Lung (tissue), 12 donors: Measurements from ENCODE around the gene XXYLT1. TPM values are rescaled to one million over a fixed set of nuclear protein-coding genes. Genes with fewer than 3 reads are reported as not detected.

ENCODE experiments used
- ATAC-seq: fragments of 200-7000 bp; cut with Tn5 transposase; one replicate; pipeline ENCODE4 v1.9.1; 2020; ENCODE audit warnings: moderate number of reproducible peaks; ENCODE audit not compliant: insufficient read depth, low FRiP score
- DNase-seq, 3 donors: peaks; one replicate each; pipeline ENCODE4 v3.0.0-alpha.2; 2013 to 2017
- H3K27ac ChIP-seq, 2 donors: one replicate each; pipeline ENCODE4 v1.5.1; 2013; ENCODE audit warnings: mild to moderate bottlenecking in 2 of 2, moderate library complexity in 2 of 2, control low read depth in 1 of 2, inconsistent platforms in 1 of 2, low read depth in 1 of 2, low read length in 1 of 2
- H3K27me3 ChIP-seq, 3 donors: one replicate each; pipeline ENCODE4 v1.5.1; 2013; ENCODE audit warnings: low read length in 2 of 3; ENCODE audit not compliant: control insufficient read depth in 3 of 3, insufficient read depth in 3 of 3
- H3K36me3 ChIP-seq, 4 donors: one replicate each; pipeline ENCODE4 v1.5.1; 2013; ENCODE audit warnings: low read length in 4 of 4, mild to moderate bottlenecking in 1 of 4, moderate library complexity in 1 of 4; ENCODE audit not compliant: control insufficient read depth in 4 of 4, insufficient read depth in 4 of 4
- H3K4me1 ChIP-seq, 5 donors: one replicate each; pipeline ENCODE4 v1.5.1; 2013; ENCODE audit warnings: low read length in 5 of 5, mild to moderate bottlenecking in 2 of 5, moderate library complexity in 1 of 5; ENCODE audit not compliant: control insufficient read depth in 5 of 5, insufficient read depth in 5 of 5
- H3K4me3 ChIP-seq: one replicate; pipeline ENCODE4 v1.5.1; 2013; ENCODE audit warnings: mild to moderate bottlenecking, control low read depth, moderate library complexity
- H3K9ac ChIP-seq, 2 donors: one replicate each; pipeline ENCODE4 v1.5.1; 2013; ENCODE audit warnings: low read length in 2 of 2, control low read depth in 1 of 2; ENCODE audit not compliant: insufficient read depth in 1 of 2
- H3K9me3 ChIP-seq, 4 donors: one replicate each; pipeline ENCODE4 v1.5.1; 2013; ENCODE audit warnings: low read length in 3 of 4, mild to moderate bottlenecking in 1 of 4, moderate library complexity in 1 of 4; ENCODE audit not compliant: control insufficient read depth in 4 of 4, insufficient read depth in 3 of 4
- WGBS, 2 donors: extraction: QIAGEN DNeasy Blood & Tissue Kit; methylation state at CpG; one replicate each; pipeline ENCODE4 v1.1.7; 2013; 5-methylcytosine and 5-hydroxymethylcytosine counted together
- polyA plus RNA-seq, 2 donors: library from polyadenylated mRNA; stranded (reverse); fragments of 200-250 nt; gene quantifications; one replicate each; pipeline ENCODE4 v1.2.1, GENCODE V29; 2013
- total RNA-seq, 2 donors: library from RNA; depleted of rRNA in 1 of 2; stranded (reverse); fragments of >200 nt in 1 of 2; gene quantifications; one replicate each; pipeline ENCODE4 v1.2.1, GENCODE V29; 2014 to 2021
- TF ChIP-seq, protein P1 (sequence below): IDR thresholded peaks from 2 replicates; pipeline ENCODE4 v1.5.1; 2012; ENCODE audit warnings: mild to moderate bottlenecking; ENCODE audit errors: control extremely low read depth, extremely low read depth
- donor health status: control.
- donor health status: control.
- donor health status: Bipolar disorder and iron deficiency.
- donor health status: healthy.
- donor health status: DM: yes; HTN: yes; CAD: no.

Gene XXYLT1
- total and polyA plus RNA-seq, 4 donors, result 4.7 to 15.4 (median 11.4) TPM

DNA sequence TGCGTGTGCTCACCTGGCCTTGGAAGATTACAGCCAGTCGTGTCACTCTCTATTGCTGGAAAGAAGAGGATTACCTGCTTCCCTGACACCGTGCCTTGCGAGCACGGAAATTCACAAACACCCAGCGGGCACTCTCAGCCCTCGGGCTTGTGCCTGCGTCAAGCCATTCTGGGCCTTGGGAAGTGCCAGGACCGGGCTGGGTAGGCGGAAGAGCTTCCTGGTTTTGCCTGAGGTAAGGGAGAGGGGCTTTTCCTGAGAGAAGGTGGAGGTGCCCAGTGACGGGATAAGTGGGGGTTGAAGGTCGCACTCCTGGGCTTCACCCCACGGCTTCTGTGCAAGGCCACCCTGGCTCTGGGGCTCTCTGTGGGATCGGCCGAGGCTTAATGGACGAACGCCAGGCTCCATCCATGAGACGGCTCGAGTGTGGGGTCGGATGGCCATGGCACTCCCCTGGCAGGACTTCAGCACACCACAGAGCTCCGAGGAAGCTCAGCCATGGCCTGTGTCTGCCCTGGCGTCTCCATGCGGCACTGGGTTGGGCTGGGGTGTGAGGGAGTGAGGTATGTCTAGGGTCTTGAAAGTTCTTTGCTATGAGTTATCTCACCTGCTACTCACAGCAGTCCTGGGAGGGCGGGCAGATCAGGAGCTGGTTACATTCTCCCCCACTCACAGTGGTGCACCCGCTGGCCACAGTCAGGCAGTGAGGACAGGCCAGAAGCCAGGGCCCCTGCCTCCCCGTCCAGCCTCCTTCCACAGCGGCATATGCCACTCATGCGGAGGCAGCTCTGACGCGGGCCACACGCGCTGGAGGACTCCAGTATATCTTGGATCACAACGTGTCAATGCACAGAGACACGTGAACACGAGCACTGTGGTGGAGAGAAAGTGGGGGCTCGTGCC lies 209.0 kb downstream of the XXYLT1 start:
- ATAC-seq (no peak), DNase-seq (no peak)
- TF ChIP-seq, protein P1, sequence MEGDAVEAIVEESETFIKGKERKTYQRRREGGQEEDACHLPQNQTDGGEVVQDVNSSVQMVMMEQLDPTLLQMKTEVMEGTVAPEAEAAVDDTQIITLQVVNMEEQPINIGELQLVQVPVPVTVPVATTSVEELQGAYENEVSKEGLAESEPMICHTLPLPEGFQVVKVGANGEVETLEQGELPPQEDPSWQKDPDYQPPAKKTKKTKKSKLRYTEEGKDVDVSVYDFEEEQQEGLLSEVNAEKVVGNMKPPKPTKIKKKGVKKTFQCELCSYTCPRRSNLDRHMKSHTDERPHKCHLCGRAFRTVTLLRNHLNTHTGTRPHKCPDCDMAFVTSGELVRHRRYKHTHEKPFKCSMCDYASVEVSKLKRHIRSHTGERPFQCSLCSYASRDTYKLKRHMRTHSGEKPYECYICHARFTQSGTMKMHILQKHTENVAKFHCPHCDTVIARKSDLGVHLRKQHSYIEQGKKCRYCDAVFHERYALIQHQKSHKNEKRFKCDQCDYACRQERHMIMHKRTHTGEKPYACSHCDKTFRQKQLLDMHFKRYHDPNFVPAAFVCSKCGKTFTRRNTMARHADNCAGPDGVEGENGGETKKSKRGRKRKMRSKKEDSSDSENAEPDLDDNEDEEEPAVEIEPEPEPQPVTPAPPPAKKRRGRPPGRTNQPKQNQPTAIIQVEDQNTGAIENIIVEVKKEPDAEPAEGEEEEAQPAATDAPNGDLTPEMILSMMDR, result no peak
- Histone ChIP-seq H3K27ac (no peak overlapping the region), H3K4me1 (peaks cover 0 to 8% (median 0%) of the 10 kb centered on the region in 5 donors), H3K9ac (no peak overlapping the region), H3K27me3 (no peaks in the 10 kb centered on the region), H3K36me3 (no peaks in the 10 kb centered on the region), H3K4me3 (no peak overlapping the region), H3K9me3 (no peaks in the 10 kb centered on the region)
- WGBS, 2 donors, result 92 to 96% methylated on average over 34 to 36 of the region's 36 CpGs

DNA sequence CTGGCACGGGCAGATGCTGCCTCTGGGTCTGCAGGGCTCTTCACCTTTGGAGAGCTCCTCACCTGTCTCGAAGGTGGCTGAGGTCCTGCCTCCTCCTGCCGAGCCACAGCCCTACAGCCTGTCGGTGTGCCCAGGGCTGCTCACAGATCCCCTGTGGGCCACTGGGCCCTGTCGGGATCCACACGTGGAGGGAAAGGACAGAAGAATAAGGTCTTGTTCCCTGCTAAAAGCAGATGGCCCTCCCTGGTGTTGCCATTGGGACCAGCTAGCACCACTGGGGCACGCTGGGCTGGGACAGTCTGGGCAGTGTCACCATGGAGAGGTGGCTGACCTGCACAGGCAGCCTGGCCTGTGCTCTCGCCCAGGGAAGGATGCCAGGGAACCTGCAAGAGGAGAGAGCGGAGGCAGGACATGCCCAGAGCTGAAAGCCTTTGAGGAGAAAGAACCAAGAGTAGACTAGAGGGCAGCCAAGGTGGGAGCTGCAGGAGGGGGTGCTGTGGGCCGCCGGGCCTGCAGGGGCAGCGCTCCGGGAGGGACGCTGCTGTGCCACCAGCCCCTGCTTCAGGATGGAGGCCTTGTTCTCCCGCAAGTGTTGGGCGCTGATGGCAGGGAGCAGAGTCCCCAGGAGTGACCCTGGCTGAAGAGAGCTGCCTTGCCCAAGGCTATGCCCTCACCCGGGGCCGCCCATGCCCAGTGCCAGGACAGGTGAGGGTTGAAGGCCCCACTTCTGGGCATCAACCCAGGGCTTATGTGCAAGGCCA lies 210.2 kb downstream of the XXYLT1 start:
- Histone ChIP-seq H3K27ac (no peak overlapping the region), H3K36me3 (no peaks in the 10 kb centered on the region), H3K27me3 (no peaks in the 10 kb centered on the region), H3K9me3 (no peaks in the 10 kb centered on the region), H3K4me1 (peaks cover 0 to 8% (median 0%) of the 10 kb centered on the region in 5 donors), H3K4me3 (no peak overlapping the region), H3K9ac (no peak overlapping the region)
- 92 to 94% methylated on average over 18 of the region's 18 CpGs for WGBS, 2 donors
- TF ChIP-seq, protein P1, result no peak
- ATAC-seq, result no peak
- DNase-seq, result no peak

DNA sequence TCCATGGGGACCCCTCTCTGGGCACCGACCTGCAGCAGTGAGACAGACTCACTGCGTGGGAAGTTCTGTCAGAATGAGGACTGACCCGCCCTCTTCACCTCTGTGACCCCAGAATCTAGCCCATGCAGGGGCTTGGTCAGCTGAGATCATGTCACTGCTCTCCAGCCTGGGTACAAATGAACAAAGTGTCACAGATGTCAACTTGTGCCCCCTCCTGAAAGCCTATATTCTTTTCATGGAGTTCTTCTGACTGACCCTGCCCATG lies 210.8 kb downstream of the XXYLT1 start:
- peaks cover 0 to 8% (median 0%) of the 10 kb centered on the region in 5 donors for H3K4me1 ChIP-seq
- DNase-seq, result no peak
- H3K4me3 ChIP-seq, result no peak overlapping the region
- no peak for ATAC-seq
- no peak overlapping the region for H3K9ac ChIP-seq
- H3K27ac ChIP-seq, result no peak overlapping the region
- H3K9me3 ChIP-seq, result no peaks in the 10 kb centered on the region
- TF ChIP-seq, protein P1, result no peak
- WGBS, 2 donors, result 91 to 93% methylated on average over 3 of the region's 3 CpGs
- no peaks in the 10 kb centered on the region for H3K36me3 ChIP-seq
- H3K27me3 ChIP-seq, result no peaks in the 10 kb centered on the region
